ENCODE measurements around the gene NT5C3A. TPM values are rescaled to one million over a fixed set of nuclear protein-coding genes. Genes with fewer than 3 reads are reported as not detected.

Gene NT5C3A
- total RNA-seq, 1 donor from 2014 or later: 29.8 TPM

DNA sequence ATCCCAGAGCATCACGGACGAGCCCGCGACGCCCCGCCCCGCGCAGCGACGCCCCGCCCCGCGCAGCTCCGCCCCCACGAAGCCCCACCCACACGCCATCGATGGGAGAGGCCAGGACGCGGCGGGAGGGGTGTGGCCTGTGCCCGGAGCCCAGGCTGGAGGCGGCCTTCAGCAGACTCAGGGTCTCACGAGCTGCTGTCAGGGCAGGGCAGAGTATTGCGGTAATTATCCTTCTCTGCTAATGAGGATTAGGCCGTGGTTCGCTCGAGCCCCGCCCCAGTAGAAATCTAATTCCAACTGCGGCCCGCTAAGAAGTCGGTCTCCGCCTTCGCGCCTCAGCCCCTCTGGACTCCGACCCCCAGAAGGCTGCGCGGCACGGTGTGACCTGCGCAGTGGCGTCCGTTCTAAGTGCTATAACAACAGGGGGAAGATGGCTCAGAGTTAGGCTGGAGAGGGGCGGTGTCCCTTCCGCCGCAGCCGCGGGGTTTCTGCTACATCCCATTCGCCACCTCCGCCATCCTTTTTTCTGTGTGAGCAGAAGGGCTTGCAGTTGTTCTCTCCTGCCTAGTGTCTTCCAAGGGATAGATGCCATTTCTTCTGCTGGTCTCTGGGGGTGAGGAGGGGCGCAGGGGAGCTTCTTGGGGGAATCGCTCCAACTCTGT lies 337 bp upstream of the NT5C3A start:
- H3K4me1 Mint-ChIP-seq: peaks cover 38% of the 10 kb centered on the region
- peak overlapping the region; percentile 89 for H3K4me3 Mint-ChIP-seq
- TF ChIP-seq, protein P1, sequence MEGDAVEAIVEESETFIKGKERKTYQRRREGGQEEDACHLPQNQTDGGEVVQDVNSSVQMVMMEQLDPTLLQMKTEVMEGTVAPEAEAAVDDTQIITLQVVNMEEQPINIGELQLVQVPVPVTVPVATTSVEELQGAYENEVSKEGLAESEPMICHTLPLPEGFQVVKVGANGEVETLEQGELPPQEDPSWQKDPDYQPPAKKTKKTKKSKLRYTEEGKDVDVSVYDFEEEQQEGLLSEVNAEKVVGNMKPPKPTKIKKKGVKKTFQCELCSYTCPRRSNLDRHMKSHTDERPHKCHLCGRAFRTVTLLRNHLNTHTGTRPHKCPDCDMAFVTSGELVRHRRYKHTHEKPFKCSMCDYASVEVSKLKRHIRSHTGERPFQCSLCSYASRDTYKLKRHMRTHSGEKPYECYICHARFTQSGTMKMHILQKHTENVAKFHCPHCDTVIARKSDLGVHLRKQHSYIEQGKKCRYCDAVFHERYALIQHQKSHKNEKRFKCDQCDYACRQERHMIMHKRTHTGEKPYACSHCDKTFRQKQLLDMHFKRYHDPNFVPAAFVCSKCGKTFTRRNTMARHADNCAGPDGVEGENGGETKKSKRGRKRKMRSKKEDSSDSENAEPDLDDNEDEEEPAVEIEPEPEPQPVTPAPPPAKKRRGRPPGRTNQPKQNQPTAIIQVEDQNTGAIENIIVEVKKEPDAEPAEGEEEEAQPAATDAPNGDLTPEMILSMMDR (IDR thresholded peaks at IDR 0.05; ENCODE audit: unreplicated experiment): no peak
- H3K27me3 Mint-ChIP-seq (ENCODE audit: low read depth): no peaks in the 10 kb centered on the region
- H3K9me3 Mint-ChIP-seq: peaks cover 26% of the 10 kb centered on the region
- H3K36me3 Mint-ChIP-seq: peaks cover 19% of the 10 kb centered on the region
- peak; percentile 88 to 94 for DNase-seq (ENCODE audit: low spot score in 2 of 2, unreplicated experiment in 2 of 2)
- H3K27ac Mint-ChIP-seq: peak overlapping the region; percentile 95

DNA sequence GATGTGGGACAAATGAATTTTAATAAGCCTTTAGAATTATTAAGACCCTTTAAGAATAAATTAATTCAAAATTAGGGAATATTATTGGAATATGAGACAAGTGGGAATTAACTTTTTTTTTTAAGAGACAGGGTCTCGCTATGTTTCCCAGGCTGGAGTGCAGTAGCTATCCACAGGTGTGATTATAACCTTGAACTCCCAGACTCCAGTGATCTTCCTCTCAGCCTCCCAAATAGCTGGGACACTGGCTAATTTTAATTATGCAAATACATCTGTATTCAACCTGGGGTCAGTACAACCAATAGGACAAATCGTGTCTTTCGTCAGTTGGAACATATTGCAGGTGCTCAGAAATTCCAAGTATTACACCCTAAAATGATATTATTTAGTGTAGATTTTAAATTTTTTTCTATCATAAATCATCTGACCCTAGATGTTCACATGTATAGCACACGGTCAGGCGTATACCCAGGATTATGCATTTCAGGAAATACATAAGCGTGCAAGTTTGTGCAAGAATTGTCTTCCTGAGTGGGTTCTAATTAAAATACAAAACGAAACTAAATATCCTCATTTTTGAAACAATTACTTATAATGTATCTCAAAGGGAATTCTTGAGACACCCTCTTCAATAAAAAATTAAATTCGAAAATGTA lies 1.2 kb downstream of the NT5C3A start:
- H3K27ac Mint-ChIP-seq: peak overlapping the region; percentile 92
- peaks cover 16% of the 10 kb centered on the region for H3K36me3 Mint-ChIP-seq
- no peaks in the 10 kb centered on the region for H3K27me3 Mint-ChIP-seq (ENCODE audit: low read depth)
- TF ChIP-seq, protein P1 (IDR thresholded peaks at IDR 0.05; ENCODE audit: unreplicated experiment): no peak
- peak overlapping the region; percentile 89 for H3K4me3 Mint-ChIP-seq
- H3K4me1 Mint-ChIP-seq: peaks cover 38% of the 10 kb centered on the region
- no peak for DNase-seq (ENCODE audit: low spot score in 2 of 2, unreplicated experiment in 2 of 2)
- peaks cover 18% of the 10 kb centered on the region for H3K9me3 Mint-ChIP-seq

DNA sequence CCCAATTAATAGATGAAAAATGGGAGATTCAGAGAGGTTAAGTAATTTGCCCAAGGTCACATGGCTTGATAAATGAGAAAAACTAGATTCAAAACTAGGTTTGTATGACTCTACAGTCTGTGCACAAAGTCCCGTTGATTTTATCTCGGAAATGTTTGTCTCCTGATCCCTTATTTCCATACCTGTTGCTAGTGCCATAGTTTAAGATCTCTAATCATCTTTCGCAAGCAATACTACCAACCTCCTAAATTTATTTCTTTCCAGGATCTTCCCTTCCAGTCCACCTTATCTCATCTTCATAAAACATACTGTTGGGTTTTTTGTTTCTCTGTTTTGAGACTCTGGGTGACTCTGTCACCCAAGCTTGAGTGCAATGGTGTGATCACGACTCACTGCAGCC lies 2.9 kb downstream of the NT5C3A start:
- H3K9me3 Mint-ChIP-seq: peaks cover 4% of the 10 kb centered on the region
- no peak for DNase-seq (ENCODE audit: low spot score in 2 of 2, unreplicated experiment in 2 of 2)
- no peak overlapping the region for H3K4me3 Mint-ChIP-seq
- TF ChIP-seq, protein P1 (IDR thresholded peaks at IDR 0.05; ENCODE audit: unreplicated experiment): no peak
- no peaks in the 10 kb centered on the region for H3K27me3 Mint-ChIP-seq (ENCODE audit: low read depth)
- H3K27ac Mint-ChIP-seq: no peak overlapping the region
- peaks cover 38% of the 10 kb centered on the region for H3K4me1 Mint-ChIP-seq
- H3K36me3 Mint-ChIP-seq: peaks cover 3% of the 10 kb centered on the region

DNA sequence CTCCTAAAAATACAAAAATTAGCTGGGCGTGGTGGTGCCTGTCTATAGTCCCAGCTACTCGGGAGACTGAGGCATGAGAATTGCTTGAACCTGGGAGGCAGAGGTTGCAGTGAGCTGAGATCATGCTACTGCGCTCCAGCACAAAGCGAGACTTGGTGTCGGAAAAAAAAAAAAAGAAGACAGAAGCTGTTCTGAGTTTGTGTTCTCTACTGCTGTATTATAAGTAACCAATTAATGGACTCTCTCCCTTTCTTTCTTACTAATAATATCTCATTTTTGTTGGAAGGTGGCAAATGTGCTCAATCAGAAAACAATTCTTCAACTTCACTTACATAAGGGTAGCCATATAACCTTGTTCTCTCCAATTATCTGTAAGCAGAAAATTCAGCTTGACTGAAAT lies 7.4 kb downstream of the NT5C3A start:
- H3K27me3 Mint-ChIP-seq (ENCODE audit: low read depth): no peaks in the 10 kb centered on the region
- no peaks in the 10 kb centered on the region for H3K36me3 Mint-ChIP-seq
- H3K4me3 Mint-ChIP-seq: no peak overlapping the region
- TF ChIP-seq, protein P1 (IDR thresholded peaks at IDR 0.05; ENCODE audit: unreplicated experiment): no peak
- no peak for DNase-seq (ENCODE audit: low spot score in 2 of 2, unreplicated experiment in 2 of 2)
- no peak overlapping the region for H3K27ac Mint-ChIP-seq
- no peaks in the 10 kb centered on the region for H3K9me3 Mint-ChIP-seq
- peaks cover 21% of the 10 kb centered on the region for H3K4me1 Mint-ChIP-seq

DNA sequence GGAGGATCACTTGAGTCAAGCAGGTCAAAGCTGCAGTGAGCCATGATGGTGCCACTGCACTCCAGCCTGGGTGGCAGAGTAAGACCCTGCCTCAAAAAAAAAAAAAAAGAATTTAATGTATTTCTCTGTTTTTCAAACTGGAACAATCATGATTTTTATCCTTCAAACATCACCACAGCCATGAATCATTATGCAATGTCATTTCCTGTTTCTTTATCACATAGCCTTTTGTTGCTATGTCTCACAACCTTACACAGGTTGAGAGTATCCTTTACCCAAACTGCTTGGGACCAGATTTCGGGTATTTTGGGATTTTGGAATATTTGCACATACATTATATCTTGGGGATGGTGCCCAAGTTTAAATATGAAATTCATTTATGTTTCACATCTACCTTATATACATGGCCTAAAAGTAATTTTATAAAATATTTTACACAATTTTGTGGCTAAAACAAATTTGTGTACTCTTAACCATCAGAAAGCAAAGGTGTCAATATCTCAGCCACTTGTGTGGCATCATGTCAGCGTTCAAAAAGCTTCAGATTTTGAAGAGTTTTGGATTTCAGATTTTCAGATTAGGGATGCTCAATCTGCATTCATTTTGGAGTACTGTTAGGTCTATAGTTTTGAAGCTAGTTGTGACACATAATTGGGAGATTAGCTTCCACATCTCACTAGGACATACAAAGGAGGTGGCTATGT lies 8.2 kb downstream of the NT5C3A start:
- TF ChIP-seq, protein P1 (IDR thresholded peaks at IDR 0.05; ENCODE audit: unreplicated experiment): no peak
- H3K9me3 Mint-ChIP-seq: no peaks in the 10 kb centered on the region
- H3K36me3 Mint-ChIP-seq: no peaks in the 10 kb centered on the region
- H3K27me3 Mint-ChIP-seq (ENCODE audit: low read depth): no peaks in the 10 kb centered on the region
- no peak for DNase-seq (ENCODE audit: low spot score in 2 of 2, unreplicated experiment in 2 of 2)
- no peak overlapping the region for H3K4me3 Mint-ChIP-seq
- peaks cover 16% of the 10 kb centered on the region for H3K4me1 Mint-ChIP-seq
- no peak overlapping the region for H3K27ac Mint-ChIP-seq
